Neural progenitor cell (in vitro differentiated cells): ENCODE results near the gene PTPRU.

Source experiments
- CTCF ChIP-seq: fragments of 200-600 bp; sonication (generic); IDR thresholded peaks from 2 replicates; pipeline ENCODE4 v1.5.1; 2017; ENCODE audit warnings: antibody characterized with exemption, mild to moderate bottlenecking
- EZH2 ChIP-seq: fragments of 200-600 bp; sonication (generic); IDR thresholded peaks from 2 replicates; pipeline ENCODE4 v1.6.1; 2017; ENCODE audit warnings: antibody characterized with exemption, mild to moderate bottlenecking, moderate library complexity
- EZH2phosphoT487 ChIP-seq: fragments of 200-600 bp; sonication (generic); IDR thresholded peaks from 2 replicates; pipeline ENCODE4 v1.6.1; 2017; ENCODE audit warnings: antibody characterized with exemption

DNA sequence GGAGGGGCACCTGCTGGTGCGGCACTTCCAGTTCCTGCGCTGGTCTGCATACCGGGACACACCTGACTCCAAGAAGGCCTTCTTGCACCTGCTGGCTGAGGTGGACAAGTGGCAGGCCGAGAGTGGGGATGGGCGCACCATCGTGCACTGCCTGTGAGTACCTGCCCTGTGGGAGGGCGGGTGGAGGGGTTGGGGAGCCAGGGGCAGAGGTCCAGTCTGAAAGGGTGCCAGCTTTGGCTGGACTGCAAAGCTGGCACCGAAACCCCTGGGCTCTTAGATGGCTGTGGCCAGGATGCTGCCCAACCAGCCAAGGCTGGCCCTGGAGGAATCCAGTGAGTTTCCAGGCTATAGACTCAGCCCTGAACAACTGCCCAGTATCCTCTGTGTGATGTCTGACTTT, 87.3 kb downstream of the PTPRU start:
- TF ChIP-seq CTCF (no peak), EZH2 (no peak), EZH2phosphoT487 (no peak)
